Endothelial cell (in vitro differentiated cells): ENCODE data around the gene RTKN2. TPM values are rescaled to one million over a fixed set of nuclear protein-coding genes. Genes with fewer than 3 reads are reported as not detected.

Experiments used
- DNase-seq: peaks from one replicate; pipeline ENCODE4 v3.0.0; 2021; ENCODE audit warnings: low spot score
- H3K27ac Mint-ChIP-seq: one replicate; pipeline ENCODE4 v1.8.0; 2021; ENCODE audit warnings: mixed read lengths, inconsistent platforms; ENCODE audit not compliant: unreplicated experiment
- H3K27me3 Mint-ChIP-seq: one replicate; pipeline ENCODE4 v1.8.0; 2021; ENCODE audit warnings: mild to moderate bottlenecking, moderate library complexity, mixed read lengths, inconsistent platforms; ENCODE audit not compliant: unreplicated experiment
- H3K36me3 Mint-ChIP-seq: one replicate; pipeline ENCODE4 v1.8.0; 2021; ENCODE audit warnings: mild to moderate bottlenecking, low read depth, mixed read lengths, inconsistent platforms; ENCODE audit not compliant: unreplicated experiment
- H3K4me1 Mint-ChIP-seq: one replicate; pipeline ENCODE4 v1.8.0; 2021; ENCODE audit warnings: mild to moderate bottlenecking, mixed read lengths, inconsistent platforms; ENCODE audit not compliant: unreplicated experiment
- H3K4me3 Mint-ChIP-seq: one replicate; pipeline ENCODE4 v1.8.0; 2021; ENCODE audit warnings: mild to moderate bottlenecking, mixed read lengths, inconsistent platforms; ENCODE audit not compliant: unreplicated experiment
- H3K9me3 Mint-ChIP-seq: one replicate; pipeline ENCODE4 v1.8.0; 2021; ENCODE audit warnings: mixed read lengths, inconsistent platforms; ENCODE audit not compliant: unreplicated experiment
- CTCF ChIP-seq: fragments of 200-600 bp; sonication (generic); IDR thresholded peaks from one replicate; pipeline ENCODE4 v1.5.0; 2021; ENCODE audit warnings: antibody characterized with exemption; ENCODE audit not compliant: unreplicated experiment
- total RNA-seq: library from RNA; stranded (reverse); fragmentation: NEBNext Ultra II Directional; extraction: Animal tissue kit (Norgen Biotek cat#: 25700); gene quantifications from one replicate; pipeline ENCODE4 v1.2.1, GENCODE V29; 2021; ENCODE audit not compliant: unreplicated experiment

The RTKN2 gene
- total RNA-seq, 1 donor from 2014 or later, result 1.7 TPM

- TF ChIP-seq CTCF, result no peak
- H3K27me3 Mint-ChIP-seq, result peaks cover 1% of the 10 kb centered on the region
- H3K9me3 Mint-ChIP-seq, result no peaks in the 10 kb centered on the region
- DNase-seq, result no peak
- no peak overlapping the region for H3K4me3 Mint-ChIP-seq
- no peaks in the 10 kb centered on the region for H3K36me3 Mint-ChIP-seq
- H3K4me1 Mint-ChIP-seq, result peaks cover 6% of the 10 kb centered on the region
- H3K27ac Mint-ChIP-seq, result no peak overlapping the region
These were observed 54.2 kb downstream of the RTKN2 start for GRCh38 chr10:62214364-62214874.

- Mint-ChIP-seq H3K27me3 (no peaks in the 10 kb centered on the region), H3K9me3 (no peaks in the 10 kb centered on the region), H3K27ac (no peak overlapping the region), H3K36me3 (no peaks in the 10 kb centered on the region), H3K4me3 (no peak overlapping the region), H3K4me1 (peaks cover 3% of the 10 kb centered on the region)
- no peak for DNase-seq
- no peak for TF ChIP-seq CTCF
These were observed 62.8 kb downstream of the RTKN2 start for GRCh38 chr10:62205750-62206399.

- H3K4me1 Mint-ChIP-seq, result peaks cover 8% of the 10 kb centered on the region
- no peak overlapping the region for H3K4me3 Mint-ChIP-seq
- H3K36me3 Mint-ChIP-seq, result no peaks in the 10 kb centered on the region
- no peak overlapping the region for H3K27ac Mint-ChIP-seq
- TF ChIP-seq CTCF, result no peak
- H3K27me3 Mint-ChIP-seq, result no peaks in the 10 kb centered on the region
- DNase-seq, result no peak
- no peaks in the 10 kb centered on the region for H3K9me3 Mint-ChIP-seq
These were observed 69.1 kb downstream of the RTKN2 start for GRCh38 chr10:62199584-62199983.

- H3K27ac Mint-ChIP-seq, result no peak overlapping the region
- no peak for TF ChIP-seq CTCF
- H3K4me1 Mint-ChIP-seq, result peaks cover 5% of the 10 kb centered on the region
- H3K4me3 Mint-ChIP-seq, result no peak overlapping the region
- DNase-seq, result no peak
- H3K36me3 Mint-ChIP-seq, result no peaks in the 10 kb centered on the region
- H3K9me3 Mint-ChIP-seq, result no peaks in the 10 kb centered on the region
- no peaks in the 10 kb centered on the region for H3K27me3 Mint-ChIP-seq
These were observed 72.1 kb downstream of the RTKN2 start for GRCh38 chr10:62196528-62196927.

GRCh38 chr10:62195675-62195926 is 73.0 kb downstream of the RTKN2 start:
- Mint-ChIP-seq H3K4me3 (no peak overlapping the region), H3K27me3 (no peaks in the 10 kb centered on the region)

More at GRCh38 chr10:62195675-62195926, 73.0 kb downstream of the RTKN2 start:
- Mint-ChIP-seq H3K27ac (no peak overlapping the region), H3K4me1 (peaks cover 5% of the 10 kb centered on the region), H3K36me3 (no peaks in the 10 kb centered on the region), H3K9me3 (no peaks in the 10 kb centered on the region)
- DNase-seq, result no peak
- TF ChIP-seq CTCF, result no peak
